Right lobe of liver (tissue), 6 donors: Measurements from ENCODE around the gene ZNF792. TPM values are rescaled to one million over a fixed set of nuclear protein-coding genes. Genes with fewer than 3 reads are reported as not detected.

Experiments
- ATAC-seq, 4 donors: fragments of 200-7000 bp; cut with Tn5 transposase; one replicate each; pipeline ENCODE4 v1.9.1; 2020; ENCODE audit warnings: mild to moderate bottlenecking in 4 of 4, moderate library complexity in 4 of 4
- DNase-seq, 3 donors: peaks; one replicate each; pipeline ENCODE4 v3.0.0-alpha.2; 2020
- H3K27ac ChIP-seq, 3 donors: fragments of 200-600 bp; one replicate each; pipeline ENCODE4 v1.8.0; 2022
- H3K27me3 ChIP-seq, 2 donors: fragments of 200-600 bp; one replicate each; pipeline ENCODE4 v1.8.0; 2022
- H3K36me3 ChIP-seq, 4 donors: fragments of 200-600 bp; sonication (generic) in 1 of 4; one replicate each; pipeline versions ENCODE4 v1.5.1 to v1.8.0; 2017 to 2022; ENCODE audit warnings: control low read depth in 1 of 4
- H3K4me1 ChIP-seq, 4 donors: fragments of 200-600 bp; sonication (generic) in 1 of 4; one replicate each; pipeline versions ENCODE4 v1.5.1 to v1.8.0; 2017 to 2022; ENCODE audit warnings: control low read depth in 1 of 4
- H3K4me3 ChIP-seq, 3 donors: fragments of 200-600 bp; one replicate each; pipeline ENCODE4 v1.8.0; 2022
- H3K9me3 ChIP-seq, 4 donors: fragments of 200-600 bp; sonication (generic) in 1 of 4; one replicate each; pipeline versions ENCODE4 v1.5.1 to v1.8.0; 2017 to 2022; ENCODE audit warnings: control low read depth in 1 of 4
- CTCF ChIP-seq, 4 donors: fragments of 200-600 bp in 3 of 4; fragments of 450-650 bp in 1 of 4; IDR thresholded peaks; one replicate each; pipeline versions ENCODE4 v1.5.1 to v1.8.0; 2016 to 2022; ENCODE audit warnings: antibody characterized with exemption in 4 of 4, mild to moderate bottlenecking in 2 of 4
- POLR2A ChIP-seq: fragments of 450-650 bp; IDR thresholded peaks from one replicate; pipeline ENCODE4 v1.6.1; 2017; ENCODE audit warnings: antibody characterized with exemption, mild to moderate bottlenecking
- WGBS: methylation state at CpG from one replicate; pipeline ENCODE4 v1.1.6; 2018; ENCODE audit warnings: low coverage, low lambda C conversion rate; ENCODE audit not compliant: insufficient coverage; ENCODE audit errors: missing lambda C conversion rate; 5-methylcytosine and 5-hydroxymethylcytosine counted together
- intact Hi-C, 2 donors: fragments of 100-400 bp; cut with DNase I; formaldehyde crosslinking; loops; one replicate each; pipeline versions ENCODE4 v1.11.2 to v1.14.1; 2022
- total RNA-seq, 6 experiments: library from RNA; depleted of rRNA in 2 of 6; stranded (reverse); fragments of >200 nt in 2 of 6; fragmentation: NEBNext Ultra II Directional in 3 of 6; extraction: Animal tissue kit (Norgen Biotek cat#: 25700) in 3 of 6; gene quantifications; one replicate each; pipeline versions ENCODE4 v1.1.0 to v1.2.4, GENCODE V29; 2016 to 2023
- donor health status: DM: no; HTN: yes; CAD: no.
- donor health status: DM: no; HTN: no; CAD: no.
- donor health status: DM: no; HTN: no; CAD: no.
- donor health status: DM: no; HTN: yes; CAD: no.
- donor health status: DM: no; HTN: yes; CAD: no.

The ZNF792 gene
- total RNA-seq, 6 experiments from 2014 or later, result 2.6 to 3.8 (median 3.2) TPM

- Histone ChIP-seq H3K27ac (no peak overlapping the region), H3K4me1 (peaks cover 0 to 17% (median 10%) of the 10 kb centered on the region in 4 donors), H3K4me3 (no peak overlapping the region), H3K36me3 (no peaks in the 10 kb centered on the region), H3K9me3 (no peaks in the 10 kb centered on the region), H3K27me3 (no peaks in the 10 kb centered on the region)
- 82% methylated on average over 7 of the region's 8 CpGs for WGBS
- no peak for TF ChIP-seq POLR2A
- TF ChIP-seq CTCF (IDR thresholded peaks at IDR 0.05), result no peak
- ATAC-seq (no peak), DNase-seq (peak in 1 of 3 donors; percentile 8)
- intact Hi-C loops, result no loop called here
Observed at GRCh38 chr19:34991542-34992333, 27.7 kb upstream of the ZNF792 start.

GRCh38 chr19:34990578-34991192 is 26.7 kb upstream of the ZNF792 start:
- WGBS, result 66% methylated on average over 12 of the region's 13 CpGs
- DNase-seq, result peak in 1 of 3 donors; percentile 7
- no peak for ATAC-seq
- Histone ChIP-seq H3K9me3 (no peaks in the 10 kb centered on the region), H3K4me1 (peaks cover 0 to 18% (median 12%) of the 10 kb centered on the region in 4 donors), H3K27ac (no peak overlapping the region), H3K4me3 (no peak overlapping the region), H3K36me3 (no peaks in the 10 kb centered on the region), H3K27me3 (no peaks in the 10 kb centered on the region)
- intact Hi-C loops, result no loop called here
- TF ChIP-seq POLR2A (no peak), CTCF (IDR thresholded peaks at IDR 0.05) (no peak)

GRCh38 chr19:34989298-34989697 is 25.3 kb upstream of the ZNF792 start:
- DNase-seq, result no peak
- TF ChIP-seq POLR2A (no peak), CTCF (IDR thresholded peaks at IDR 0.05) (no peak)
- intact Hi-C loops, result no loop called here
- no peak for ATAC-seq
- H3K9me3 ChIP-seq, result no peaks in the 10 kb centered on the region
- WGBS, result 93% methylated on average over 4 of the region's 6 CpGs
- H3K4me1 ChIP-seq, result peaks cover 0 to 12% (median 5%) of the 10 kb centered on the region in 4 donors
- H3K4me3 ChIP-seq, result no peak overlapping the region
- no peak overlapping the region for H3K27ac ChIP-seq
- H3K27me3 ChIP-seq, result no peaks in the 10 kb centered on the region
- H3K36me3 ChIP-seq, result no peaks in the 10 kb centered on the region

- no peak for DNase-seq
- no peak for ATAC-seq
- Histone ChIP-seq H3K27ac (no peak overlapping the region), H3K27me3 (no peaks in the 10 kb centered on the region), H3K4me1 (peaks cover 0 to 12% (median 4%) of the 10 kb centered on the region in 4 donors), H3K9me3 (no peaks in the 10 kb centered on the region), H3K4me3 (no peak overlapping the region), H3K36me3 (no peaks in the 10 kb centered on the region)
- TF ChIP-seq POLR2A (no peak), CTCF (IDR thresholded peaks at IDR 0.05) (no peak)
- WGBS, result 86% methylated on average over 1 of the region's 1 CpG
- intact Hi-C loops, result no loop called here
Observed at GRCh38 chr19:34988119-34988518, 24.1 kb upstream of the ZNF792 start.
